ENCODE measurements around the gene SCNN1G. TPM values are rescaled to one million over a fixed set of nuclear protein-coding genes. Genes with fewer than 3 reads are reported as not detected.

SCNN1G gene
- total and polyA plus RNA-seq, 2 of the 13 experiments (the other 11 are each of a cell fraction or from before 2014, with no cell fraction given), result not detected

DNA sequence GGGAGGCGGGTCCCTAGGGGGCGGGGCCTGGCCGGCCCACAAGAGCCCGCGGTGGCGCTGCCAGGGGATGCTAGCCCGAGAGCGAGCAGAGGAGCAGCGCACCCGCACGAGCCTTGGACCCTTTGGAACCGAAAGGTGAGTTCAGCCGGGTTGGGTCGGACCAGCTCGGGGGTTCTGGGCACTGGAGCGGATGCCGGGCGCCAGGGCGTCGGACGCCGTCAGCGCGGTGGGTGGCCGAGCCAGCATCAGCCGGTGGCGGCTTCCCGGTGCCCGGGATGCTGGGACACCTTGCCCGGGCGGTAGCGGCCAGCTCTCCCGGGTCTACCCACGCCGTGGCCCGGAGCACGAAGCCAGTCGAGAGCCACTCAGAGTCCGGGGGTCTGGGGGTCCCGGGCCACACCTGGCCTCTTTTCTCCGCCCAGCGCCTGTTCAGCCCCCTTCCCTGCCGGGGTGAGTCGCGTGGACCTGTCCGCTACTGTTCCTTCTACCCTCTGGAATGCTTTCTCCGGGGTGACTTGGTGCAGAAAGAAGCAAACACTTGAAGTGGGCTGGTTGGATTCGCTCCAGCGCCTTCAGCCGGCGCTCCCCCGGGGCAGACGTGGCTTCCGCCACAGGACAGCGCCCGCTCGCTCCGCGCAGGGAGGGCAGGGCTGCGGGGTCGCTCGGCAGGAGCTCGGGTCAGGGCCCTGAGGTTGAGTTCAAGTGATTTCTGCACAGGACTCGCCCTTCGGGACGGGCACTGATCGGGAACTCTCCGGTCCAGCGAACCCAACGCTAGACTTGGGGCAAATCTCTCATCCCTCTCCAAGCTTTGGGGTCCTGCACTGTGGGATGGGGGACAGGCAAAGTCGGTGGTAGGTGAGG, at the start of gene SCNN1G (continued):
- TF ChIP-seq ATF5 (CRISPR knock-in tag; IDR thresholded peaks at IDR 0.05; ENCODE audit: low read depth) (no peak), ESRRA (CRISPR knock-in tag; IDR thresholded peaks at IDR 0.05; ENCODE audit: low read depth) (no peak; the same call in 1 of the 2 replicates), TIGD3 (CRISPR knock-in tag; IDR thresholded peaks at IDR 0.05; ENCODE audit: borderline replicate concordance) (no peak), ZBTB40 (IDR thresholded peaks at IDR 0.05) (no peak), ZBTB40 (CRISPR knock-in tag; IDR thresholded peaks at IDR 0.05) (peak; percentile 19; the same call in 1 of the 2 replicates), TBL1XR1 (IDR thresholded peaks at IDR 0.05; ENCODE audit: borderline replicate concordance, low read length, partially characterized antibody) (no peak), ZNF124 (CRISPR knock-in tag; IDR thresholded peaks at IDR 0.05) (no peak), BORCS8-MEF2B (CRISPR knock-in tag; IDR thresholded peaks at IDR 0.05) (no peak), HNRNPH1 (optimal IDR thresholded peaks at IDR 0.05; ENCODE audit: low read depth, low read length) (peak; percentile 17), ARHGAP35 (CRISPR knock-in tag; IDR thresholded peaks at IDR 0.05; ENCODE audit: borderline replicate concordance) (no peak), POLR2AphosphoS5 (IDR thresholded peaks at IDR 0.05; ENCODE audit: low read depth, low read length) (no peak), MXD1 (CRISPR knock-in tag; IDR thresholded peaks at IDR 0.05) (peak; percentile 59; the same call in 1 of the 2 replicates), ZNF256 (CRISPR knock-in tag; conservative IDR thresholded peaks at IDR 0.05) (0 out of 2 replicates have a peak, but pooled peaks have one; percentile 22), ZNF24 (IDR thresholded peaks at IDR 0.05) (no peak), ZNF546 (CRISPR knock-in tag; conservative IDR thresholded peaks at IDR 0.05) (no peak), IKZF4 (CRISPR knock-in tag; IDR thresholded peaks at IDR 0.05; ENCODE audit: borderline replicate concordance, low read depth, not compliant biosample characterization) (no peak), RNF2 (conservative IDR thresholded peaks at IDR 0.05; ENCODE audit: low read depth) (no peak)

All from HepG2 (cell line).